Measurements from ENCODE around the gene NAA16. TPM values are rescaled to one million over a fixed set of nuclear protein-coding genes. Genes with fewer than 3 reads are reported as not detected.
A peak's percentile ranks its signal among the peaks of the same experiment; 100 is the strongest.

NAA16 gene
- total RNA-seq, 1 experiment from 2014 or later, result 32.4 TPM

DNA sequence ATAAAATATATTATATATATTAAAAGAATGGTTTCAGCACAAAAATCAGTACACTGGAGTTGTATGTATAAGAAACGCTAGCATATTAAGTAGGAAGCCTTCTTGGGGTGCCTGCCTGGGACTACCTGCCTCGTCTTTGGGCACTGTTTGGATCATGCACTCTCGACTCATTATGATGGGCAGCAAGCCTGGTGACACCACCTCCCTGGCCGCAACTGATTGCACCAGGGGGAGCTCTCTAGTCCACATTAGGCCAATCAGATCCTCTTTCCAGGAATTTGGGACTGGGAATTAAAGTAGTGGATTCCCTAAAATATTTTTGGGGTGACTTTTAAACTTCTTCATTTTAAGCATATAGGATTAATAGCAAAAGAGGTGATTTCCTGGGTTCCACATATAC, 90.3 kb downstream of the NAA16 start:
- H3K36me3 Mint-ChIP-seq (ENCODE audit: insufficient read depth, unreplicated experiment), result no peaks in the 10 kb centered on the region
- H3K4me3 ChIP-seq (ENCODE audit: low read depth, low read length), result no peak overlapping the region
- H3K4me3 Mint-ChIP-seq (ENCODE audit: unreplicated experiment), result no peak overlapping the region
- no TSS peak for BruUV-seq (replicated peaks)
- H3K9me3 Mint-ChIP-seq (ENCODE audit: unreplicated experiment), result no peaks in the 10 kb centered on the region
- peak in 1 of 2 experiments; percentile 16 for TF ChIP-seq CTCF (IDR thresholded peaks at IDR 0.05; ENCODE audit: insufficient read depth in 1 of 2, low read depth in 1 of 2, low read length in 1 of 2, severe bottlenecking in 1 of 2, unreplicated experiment in 1 of 2)
- no peaks in the 10 kb centered on the region for H3K9me3 ChIP-seq
- intact Hi-C loops (cut with micrococcal nuclease; ENCODE audit: unreplicated experiment), result no loop called here
- ChIA-PET POLR2A (no interaction called here), CTCF (no interaction called here)
- DNase-seq, result peak in 1 of 2 experiments; percentile 24
- no peaks in the 10 kb centered on the region for H3K4me1 ChIP-seq
- no peaks in the 10 kb centered on the region for H3K36me3 ChIP-seq (ENCODE audit: control insufficient read depth, insufficient read depth, low read length)
- no peaks in the 10 kb centered on the region for H3K4me1 Mint-ChIP-seq (ENCODE audit: low read depth, unreplicated experiment)
- H3K27ac Mint-ChIP-seq (ENCODE audit: unreplicated experiment), result no peak overlapping the region
- H3K27me3 Mint-ChIP-seq (ENCODE audit: insufficient read depth, unreplicated experiment), result no peaks in the 10 kb centered on the region
- no peaks in the 10 kb centered on the region for H3K27me3 ChIP-seq (replicated peaks; ENCODE audit: control insufficient read depth, insufficient read depth, low read length)

DNA sequence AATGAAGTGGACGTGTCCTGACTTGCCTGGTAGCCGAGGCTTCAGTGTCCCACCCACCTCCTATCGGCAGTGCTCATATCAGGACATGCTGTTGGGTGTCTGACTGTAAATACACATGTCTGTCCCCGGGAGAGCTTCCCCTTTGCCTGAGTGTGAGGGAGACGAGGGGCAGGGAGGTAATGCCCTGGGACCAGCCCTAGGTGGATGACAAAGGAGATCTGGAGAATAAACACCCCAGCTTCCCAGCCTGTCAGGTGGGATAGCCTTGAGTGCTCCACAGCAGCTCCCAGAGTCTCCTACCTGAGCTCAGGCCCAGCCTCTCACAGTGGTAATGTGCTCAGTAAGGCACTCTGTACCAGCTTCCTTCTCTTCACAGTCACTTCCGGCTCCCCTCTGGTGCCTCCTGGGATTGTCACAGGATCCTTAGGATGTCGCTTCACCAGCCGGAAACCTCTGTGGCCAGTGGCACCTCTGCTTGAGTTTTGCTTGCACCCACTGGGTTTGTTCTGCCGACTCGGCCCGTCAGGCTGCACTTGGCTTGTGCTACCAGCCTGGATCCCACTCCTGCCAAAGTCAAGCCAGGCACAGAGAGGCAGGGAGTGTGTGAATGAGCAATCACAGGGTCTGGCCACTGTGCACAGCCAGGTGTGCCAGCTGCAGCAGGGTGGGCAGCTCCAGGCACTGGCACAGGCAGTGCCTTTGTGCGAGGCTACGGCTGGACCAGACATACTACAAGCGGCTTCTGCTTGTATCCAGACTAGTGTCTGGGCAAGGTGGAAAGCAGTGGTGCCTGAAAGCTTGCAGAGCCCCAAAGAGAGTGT, 91.8 kb downstream of the NAA16 start:
- no peaks in the 10 kb centered on the region for H3K27me3 Mint-ChIP-seq (ENCODE audit: insufficient read depth, unreplicated experiment)
- H3K4me3 Mint-ChIP-seq (ENCODE audit: unreplicated experiment), result no peak overlapping the region
- Histone ChIP-seq H3K9me3 (no peaks in the 10 kb centered on the region), H3K4me3 (ENCODE audit: low read depth, low read length) (no peak overlapping the region), H3K27me3 (replicated peaks; ENCODE audit: control insufficient read depth, insufficient read depth, low read length) (no peaks in the 10 kb centered on the region), H3K36me3 (ENCODE audit: control insufficient read depth, insufficient read depth, low read length) (no peaks in the 10 kb centered on the region), H3K4me1 (no peaks in the 10 kb centered on the region)
- BruUV-seq (replicated peaks), result no TSS peak
- H3K36me3 Mint-ChIP-seq (ENCODE audit: insufficient read depth, unreplicated experiment), result no peaks in the 10 kb centered on the region
- DNase-seq, result peak in 1 of 2 experiments; percentile 43
- H3K9me3 Mint-ChIP-seq (ENCODE audit: unreplicated experiment), result no peaks in the 10 kb centered on the region
- H3K27ac Mint-ChIP-seq (ENCODE audit: unreplicated experiment), result no peak overlapping the region
- intact Hi-C loops (cut with micrococcal nuclease; ENCODE audit: unreplicated experiment), result no loop called here
- H3K4me1 Mint-ChIP-seq (ENCODE audit: low read depth, unreplicated experiment), result no peaks in the 10 kb centered on the region
- CTCF ChIA-PET, result no interaction called here
- TF ChIP-seq CTCF (IDR thresholded peaks at IDR 0.05; ENCODE audit: insufficient read depth in 1 of 2, low read depth in 1 of 2, low read length in 1 of 2, severe bottlenecking in 1 of 2, unreplicated experiment in 1 of 2), result no peak
- POLR2A ChIA-PET, result no interaction called here

DNA sequence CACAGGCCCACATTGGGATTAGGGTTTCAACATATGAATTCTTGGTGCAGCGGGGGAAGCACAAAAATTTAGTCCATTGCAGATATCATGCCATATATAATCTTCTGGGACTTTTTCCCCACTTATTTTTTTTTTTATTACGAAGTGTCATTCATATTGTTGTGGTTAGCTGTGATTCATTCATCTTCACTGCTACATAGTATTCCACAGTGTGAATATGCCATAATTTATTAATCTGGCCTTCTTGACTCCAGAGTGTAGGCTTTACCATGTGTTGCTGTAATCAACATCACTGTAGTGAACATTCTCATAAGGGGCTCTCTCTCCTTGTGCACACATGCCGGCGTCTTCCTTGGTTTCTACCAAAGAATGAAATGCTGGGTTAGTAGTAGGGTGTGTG, 92.9 kb downstream of the NAA16 start:
- Mint-ChIP-seq H3K4me1 (ENCODE audit: low read depth, unreplicated experiment) (no peaks in the 10 kb centered on the region), H3K4me3 (ENCODE audit: unreplicated experiment) (no peak overlapping the region), H3K27ac (ENCODE audit: unreplicated experiment) (no peak overlapping the region), H3K36me3 (ENCODE audit: insufficient read depth, unreplicated experiment) (no peaks in the 10 kb centered on the region), H3K9me3 (ENCODE audit: unreplicated experiment) (no peaks in the 10 kb centered on the region), H3K27me3 (ENCODE audit: insufficient read depth, unreplicated experiment) (no peaks in the 10 kb centered on the region)
- POLR2A ChIA-PET, result no interaction called here
- intact Hi-C loops (cut with micrococcal nuclease; ENCODE audit: unreplicated experiment), result no loop called here
- CTCF ChIA-PET, result no interaction called here
- H3K4me1 ChIP-seq, result no peaks in the 10 kb centered on the region
- BruUV-seq (replicated peaks), result no TSS peak
- no peak overlapping the region for H3K4me3 ChIP-seq (ENCODE audit: low read depth, low read length)
- TF ChIP-seq CTCF (IDR thresholded peaks at IDR 0.05; ENCODE audit: insufficient read depth in 1 of 2, low read depth in 1 of 2, low read length in 1 of 2, severe bottlenecking in 1 of 2, unreplicated experiment in 1 of 2), result no peak
- no peak for DNase-seq
- no peaks in the 10 kb centered on the region for H3K36me3 ChIP-seq (ENCODE audit: control insufficient read depth, insufficient read depth, low read length)
- H3K27me3 ChIP-seq (replicated peaks; ENCODE audit: control insufficient read depth, insufficient read depth, low read length), result no peaks in the 10 kb centered on the region
- no peaks in the 10 kb centered on the region for H3K9me3 ChIP-seq

Measured in Caco-2 (cell line).